Measurements from ENCODE around the gene ZNG1F. TPM values are rescaled to one million over a fixed set of nuclear protein-coding genes. Genes with fewer than 3 reads are reported as not detected.
"Not testable (repeated sequence)": the region's sequence is repeated elsewhere in the genome, so short reads cannot be mapped to it uniquely, and the experiment has no call there.

The ZNG1F gene
- total and polyA plus RNA-seq, 9 donors = 4.1 to 12.4 (median 5.6) TPM

GRCh38 chr9:41219831-41220230, 30.7 kb upstream of the ZNG1F start:
- WGBS (ENCODE audit: insufficient coverage) = 83% methylated on average over 1 of the region's 4 CpGs
- H3K4me3 ChIP-seq (ENCODE audit: low read length) = not testable (repeated sequence)

GRCh38 chr9:41188439-41188838, 678 bp downstream of the ZNG1F start:
- H3K4me1 ChIP-seq (ENCODE audit: control insufficient read depth, insufficient read depth, low read length); H3K9me3 ChIP-seq (replicated peaks; ENCODE audit: control insufficient read depth, low read depth, low read length); H3K4me3 ChIP-seq (ENCODE audit: low read length); H3K36me3 ChIP-seq (ENCODE audit: control insufficient read depth, insufficient read depth, low read length); H3K27ac ChIP-seq (ENCODE audit: low read length); H3K27me3 ChIP-seq (ENCODE audit: control insufficient read depth, insufficient read depth, low read length); DNase-seq: not testable (repeated sequence)
- WGBS (ENCODE audit: insufficient coverage) = no CpG with 5 or more reads among the region's 11 CpGs

More at GRCh38 chr9:41219831-41220230, 30.7 kb upstream of the ZNG1F start:
- not testable (repeated sequence) for H3K27me3 ChIP-seq (ENCODE audit: control insufficient read depth, insufficient read depth, low read length); H3K36me3 ChIP-seq (ENCODE audit: control insufficient read depth, insufficient read depth, low read length); H3K9me3 ChIP-seq (replicated peaks; ENCODE audit: control insufficient read depth, low read depth, low read length); DNase-seq; H3K4me1 ChIP-seq (ENCODE audit: control insufficient read depth, insufficient read depth, low read length); H3K27ac ChIP-seq (ENCODE audit: low read length)

DNA sequence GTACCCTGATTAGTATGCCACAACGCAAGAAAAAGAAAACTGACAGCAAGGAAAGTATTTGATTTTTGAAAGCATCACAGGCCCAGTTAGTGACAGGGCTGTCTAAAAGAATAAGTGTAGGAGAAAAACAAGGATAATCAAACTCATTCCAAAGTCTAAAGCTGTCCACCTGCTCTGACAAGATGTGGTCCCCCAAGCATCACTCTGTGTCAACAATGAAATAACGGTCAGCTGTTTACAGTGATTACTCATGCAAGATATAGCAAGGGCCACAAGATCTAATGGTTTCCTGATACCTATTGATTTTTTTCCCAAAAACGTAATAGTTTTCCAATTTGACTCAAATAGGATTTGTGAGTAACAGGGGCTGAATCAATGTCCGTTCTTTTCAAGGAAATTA, 14.1 kb downstream of the ZNG1F start:
- not testable (repeated sequence) for H3K4me1 ChIP-seq (ENCODE audit: control insufficient read depth, insufficient read depth, low read length); H3K27ac ChIP-seq (ENCODE audit: low read length); DNase-seq; H3K27me3 ChIP-seq (ENCODE audit: control insufficient read depth, insufficient read depth, low read length); H3K9me3 ChIP-seq (replicated peaks; ENCODE audit: control insufficient read depth, low read depth, low read length); H3K4me3 ChIP-seq (ENCODE audit: low read length); H3K36me3 ChIP-seq (ENCODE audit: control insufficient read depth, insufficient read depth, low read length)
- WGBS (ENCODE audit: insufficient coverage) = no CpG with 5 or more reads among the region's 4 CpGs

DNA sequence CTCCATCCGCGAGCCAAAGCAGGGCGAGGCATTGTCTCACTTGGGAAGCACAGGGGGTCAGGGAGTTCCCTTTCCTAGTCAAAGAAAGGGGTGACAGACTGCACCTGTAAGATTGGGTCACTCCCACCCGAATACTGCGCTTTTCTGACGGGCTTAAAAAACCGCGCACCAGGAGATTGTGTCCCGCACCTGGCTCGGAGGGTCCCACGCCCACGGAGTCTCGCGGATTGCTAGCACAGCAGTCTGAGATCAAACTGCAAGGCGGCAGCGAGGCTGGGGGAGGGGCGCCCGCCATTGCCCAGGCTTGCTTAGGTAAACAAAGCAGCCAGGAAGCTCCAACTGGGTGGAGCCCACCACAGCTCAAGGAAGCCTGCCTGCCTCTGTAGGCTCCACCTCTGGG, 39.0 kb downstream of the ZNG1F start:
- 100% methylated on average over 3 of the region's 18 CpGs for WGBS (ENCODE audit: insufficient coverage)
- not testable (repeated sequence) for H3K27me3 ChIP-seq (ENCODE audit: control insufficient read depth, insufficient read depth, low read length); H3K4me1 ChIP-seq (ENCODE audit: control insufficient read depth, insufficient read depth, low read length); H3K27ac ChIP-seq (ENCODE audit: low read length); H3K36me3 ChIP-seq (ENCODE audit: control insufficient read depth, insufficient read depth, low read length); DNase-seq; H3K4me3 ChIP-seq (ENCODE audit: low read length); H3K9me3 ChIP-seq (replicated peaks; ENCODE audit: control insufficient read depth, low read depth, low read length)

- H3K27me3 ChIP-seq (ENCODE audit: control insufficient read depth, insufficient read depth, low read length); H3K27ac ChIP-seq (ENCODE audit: low read length); H3K4me1 ChIP-seq (ENCODE audit: control insufficient read depth, insufficient read depth, low read length); H3K4me3 ChIP-seq (ENCODE audit: low read length); H3K9me3 ChIP-seq (replicated peaks; ENCODE audit: control insufficient read depth, low read depth, low read length); DNase-seq; H3K36me3 ChIP-seq (ENCODE audit: control insufficient read depth, insufficient read depth, low read length): not testable (repeated sequence)
- no CpG with 5 or more reads among the region's 2 CpGs for WGBS (ENCODE audit: insufficient coverage)
These were observed 47.2 kb downstream of the ZNG1F start for GRCh38 chr9:41141878-41142277.

GRCh38 chr9:41128581-41128980, 60.5 kb downstream of the ZNG1F start, which contains the start of gene FOXD4L6:
Gene FOXD4L6, minus strand, starts transcription at chr9:41128681. Its CDS starts 298 bp downstream, at chr9:41128383.
- WGBS (ENCODE audit: insufficient coverage) = no CpG with 5 or more reads among the region's 15 CpGs
- H3K27ac ChIP-seq (ENCODE audit: low read length); H3K9me3 ChIP-seq (replicated peaks; ENCODE audit: control insufficient read depth, low read depth, low read length); DNase-seq; H3K27me3 ChIP-seq (ENCODE audit: control insufficient read depth, insufficient read depth, low read length); H3K4me3 ChIP-seq (ENCODE audit: low read length); H3K4me1 ChIP-seq (ENCODE audit: control insufficient read depth, insufficient read depth, low read length); H3K36me3 ChIP-seq (ENCODE audit: control insufficient read depth, insufficient read depth, low read length): not testable (repeated sequence)

DNA sequence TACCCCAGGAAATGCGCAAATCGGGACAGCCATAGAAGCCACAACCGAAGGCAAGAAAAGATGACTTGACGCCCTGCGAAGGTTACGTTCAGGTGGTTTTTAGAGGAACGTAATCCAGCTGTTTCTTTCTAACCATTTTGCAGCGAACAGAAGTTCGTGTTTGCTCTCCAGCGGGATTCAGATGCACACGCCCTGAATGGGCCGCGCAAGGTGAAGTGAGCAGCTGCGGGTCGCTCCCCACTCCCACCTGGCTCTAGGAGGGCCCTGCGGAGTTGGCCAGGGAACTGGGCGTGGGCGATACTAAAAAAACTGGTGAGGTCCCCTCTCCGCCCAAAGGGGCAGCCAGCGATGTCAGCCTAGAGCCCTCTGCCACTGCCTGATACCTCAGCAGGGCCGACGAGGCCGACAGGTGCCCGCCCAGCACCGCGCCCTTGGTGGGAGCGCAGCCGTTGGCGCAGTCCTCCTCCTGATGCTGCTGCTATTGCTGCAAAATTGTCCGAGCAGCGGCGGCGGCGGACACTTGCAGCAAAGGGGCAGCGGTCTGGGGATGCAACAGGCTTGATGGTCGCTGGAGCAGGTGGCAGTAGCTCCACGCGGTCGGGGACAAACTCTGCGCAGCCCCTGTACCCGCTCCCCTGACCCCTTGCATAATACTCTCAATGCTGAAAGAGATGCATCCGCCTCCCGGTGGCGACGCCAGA, 62.2 kb downstream of the ZNG1F start:
- H3K4me1 ChIP-seq (ENCODE audit: control insufficient read depth, insufficient read depth, low read length); H3K27ac ChIP-seq (ENCODE audit: low read length); H3K4me3 ChIP-seq (ENCODE audit: low read length); H3K36me3 ChIP-seq (ENCODE audit: control insufficient read depth, insufficient read depth, low read length); H3K9me3 ChIP-seq (replicated peaks; ENCODE audit: control insufficient read depth, low read depth, low read length); DNase-seq; H3K27me3 ChIP-seq (ENCODE audit: control insufficient read depth, insufficient read depth, low read length): not testable (repeated sequence)
- no CpG with 5 or more reads among the region's 45 CpGs for WGBS (ENCODE audit: insufficient coverage)

GRCh38 chr9:41125936-41126335, 63.2 kb downstream of the ZNG1F start:
- not testable (repeated sequence) for H3K27me3 ChIP-seq (ENCODE audit: control insufficient read depth, insufficient read depth, low read length); H3K27ac ChIP-seq (ENCODE audit: low read length); H3K4me3 ChIP-seq (ENCODE audit: low read length); H3K4me1 ChIP-seq (ENCODE audit: control insufficient read depth, insufficient read depth, low read length); DNase-seq; H3K9me3 ChIP-seq (replicated peaks; ENCODE audit: control insufficient read depth, low read depth, low read length); H3K36me3 ChIP-seq (ENCODE audit: control insufficient read depth, insufficient read depth, low read length)
- no CpG with 5 or more reads among the region's 3 CpGs for WGBS (ENCODE audit: insufficient coverage)

- H3K27ac ChIP-seq (ENCODE audit: low read length); DNase-seq; H3K27me3 ChIP-seq (ENCODE audit: control insufficient read depth, insufficient read depth, low read length); H3K9me3 ChIP-seq (replicated peaks; ENCODE audit: control insufficient read depth, low read depth, low read length); H3K4me3 ChIP-seq (ENCODE audit: low read length); H3K4me1 ChIP-seq (ENCODE audit: control insufficient read depth, insufficient read depth, low read length); H3K36me3 ChIP-seq (ENCODE audit: control insufficient read depth, insufficient read depth, low read length): not testable (repeated sequence)
- no CpG with 5 or more reads among the region's 21 CpGs for WGBS (ENCODE audit: insufficient coverage)
These were observed 63.9 kb downstream of the ZNG1F start for GRCh38 chr9:41125109-41125658.

- 17% methylated on average over 21 of the region's 52 CpGs for WGBS (ENCODE audit: insufficient coverage)
- not testable (repeated sequence) for H3K36me3 ChIP-seq (ENCODE audit: control insufficient read depth, insufficient read depth, low read length); H3K4me3 ChIP-seq (ENCODE audit: low read length); H3K27ac ChIP-seq (ENCODE audit: low read length); DNase-seq; H3K4me1 ChIP-seq (ENCODE audit: control insufficient read depth, insufficient read depth, low read length); H3K9me3 ChIP-seq (replicated peaks; ENCODE audit: control insufficient read depth, low read depth, low read length); H3K27me3 ChIP-seq (ENCODE audit: control insufficient read depth, insufficient read depth, low read length)
These were observed 64.6 kb downstream of the ZNG1F start for GRCh38 chr9:41124250-41125108.
